Dermis microvascular lymphatic vessel endothelial cell (primary cell): ENCODE data around the gene ZNF536. TPM values are rescaled to one million over a fixed set of nuclear protein-coding genes. Genes with fewer than 3 reads are reported as not detected.

Source experiments
- DNase-seq, 2 donors: peaks; one replicate each; pipeline versions ENCODE4 v3.0.0 to v3.0.0-alpha.2; 2010; ENCODE audit warnings: low read depth in 2 of 2
- total RNA-seq: library from RNA; depleted of rRNA; stranded (reverse); fragments of >200 nt; gene quantifications from 2 replicates; pipeline ENCODE4 v1.2.1, GENCODE V29; 2014

ZNF536 gene
- total RNA-seq, 1 donor from 2014 or later: not detected

GRCh38 chr19:30559446-30559845 is 187.3 kb downstream of the ZNF536 start:
- no peak for DNase-seq

GRCh38 chr19:30562981-30563380 is 190.8 kb downstream of the ZNF536 start:
- no peak for DNase-seq

- DNase-seq: no peak
Measured at GRCh38 chr19:30563691-30564090, 191.5 kb downstream of the ZNF536 start.

GRCh38 chr19:30564551-30565011 is 192.4 kb downstream of the ZNF536 start:
- DNase-seq: no peak

- no peak for DNase-seq
Measured at GRCh38 chr19:30565636-30566035, 193.5 kb downstream of the ZNF536 start.

GRCh38 chr19:30566681-30567420 is 194.7 kb downstream of the ZNF536 start:
- DNase-seq: no peak

- DNase-seq: no peak
Measured at GRCh38 chr19:30567536-30568232, 195.5 kb downstream of the ZNF536 start.

- no peak for DNase-seq
Measured at GRCh38 chr19:30570194-30570593, 198.0 kb downstream of the ZNF536 start.

GRCh38 chr19:30577551-30578105 is 205.4 kb downstream of the ZNF536 start:
- no peak for DNase-seq

- no peak for DNase-seq
Measured at GRCh38 chr19:30579419-30579818, 207.2 kb downstream of the ZNF536 start.

GRCh38 chr19:30580673-30581072 is 208.5 kb downstream of the ZNF536 start:
- DNase-seq: no peak

GRCh38 chr19:30584090-30584489 is 211.9 kb downstream of the ZNF536 start:
- no peak for DNase-seq

- no peak for DNase-seq
Measured at GRCh38 chr19:30587869-30588268, 215.7 kb downstream of the ZNF536 start.

- no peak for DNase-seq
Measured at GRCh38 chr19:30590596-30591229, 218.5 kb downstream of the ZNF536 start.

- no peak for DNase-seq
Measured at GRCh38 chr19:30593356-30593755, 221.2 kb downstream of the ZNF536 start.

- no peak for DNase-seq
Measured at GRCh38 chr19:30593975-30594745, 222.0 kb downstream of the ZNF536 start.

GRCh38 chr19:30596268-30596667 is 224.1 kb downstream of the ZNF536 start:
- no peak for DNase-seq

- no peak for DNase-seq
Measured at GRCh38 chr19:30596813-30597399, 224.7 kb downstream of the ZNF536 start.

GRCh38 chr19:30598688-30599087 is 226.5 kb downstream of the ZNF536 start:
- no peak for DNase-seq

- no peak for DNase-seq
Measured at GRCh38 chr19:30602661-30603350, 230.6 kb downstream of the ZNF536 start.
